Measurements from ENCODE around the gene TGM4. TPM values are rescaled to one million over a fixed set of nuclear protein-coding genes. Genes with fewer than 3 reads are reported as not detected.

Gene TGM4
- total RNA-seq, 1 donor from 2014 or later = not detected

DNA sequence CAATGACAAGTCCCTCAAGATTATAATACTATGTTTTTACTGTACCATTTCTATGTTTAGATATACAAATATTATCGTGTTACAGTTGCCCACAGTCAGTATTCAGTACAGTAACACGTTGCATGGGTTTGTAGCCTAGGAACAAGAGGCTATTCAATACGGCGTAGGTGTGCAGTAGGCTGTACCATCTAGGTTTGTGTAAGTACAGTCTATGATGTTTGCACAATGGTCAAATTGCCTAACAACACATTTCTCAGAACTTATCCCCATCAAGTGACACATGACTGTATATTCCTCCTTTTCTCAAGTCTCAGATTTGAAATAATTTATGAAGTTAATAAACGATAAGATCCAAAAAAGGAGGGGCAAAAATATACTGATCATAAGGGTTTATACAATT is 79.9 kb downstream of the TGM4 start:
- Mint-ChIP-seq H3K27ac (ENCODE audit: unreplicated experiment) (no peak overlapping the region), H3K27me3 (ENCODE audit: unreplicated experiment) (peaks cover 2% of the 10 kb centered on the region), H3K4me1 (ENCODE audit: unreplicated experiment) (peaks cover 9% of the 10 kb centered on the region), H3K9me3 (ENCODE audit: unreplicated experiment) (no peaks in the 10 kb centered on the region), H3K36me3 (ENCODE audit: low read depth, unreplicated experiment) (peaks cover 22% of the 10 kb centered on the region), H3K4me3 (ENCODE audit: unreplicated experiment) (no peak overlapping the region)
- TF ChIP-seq, protein P1, sequence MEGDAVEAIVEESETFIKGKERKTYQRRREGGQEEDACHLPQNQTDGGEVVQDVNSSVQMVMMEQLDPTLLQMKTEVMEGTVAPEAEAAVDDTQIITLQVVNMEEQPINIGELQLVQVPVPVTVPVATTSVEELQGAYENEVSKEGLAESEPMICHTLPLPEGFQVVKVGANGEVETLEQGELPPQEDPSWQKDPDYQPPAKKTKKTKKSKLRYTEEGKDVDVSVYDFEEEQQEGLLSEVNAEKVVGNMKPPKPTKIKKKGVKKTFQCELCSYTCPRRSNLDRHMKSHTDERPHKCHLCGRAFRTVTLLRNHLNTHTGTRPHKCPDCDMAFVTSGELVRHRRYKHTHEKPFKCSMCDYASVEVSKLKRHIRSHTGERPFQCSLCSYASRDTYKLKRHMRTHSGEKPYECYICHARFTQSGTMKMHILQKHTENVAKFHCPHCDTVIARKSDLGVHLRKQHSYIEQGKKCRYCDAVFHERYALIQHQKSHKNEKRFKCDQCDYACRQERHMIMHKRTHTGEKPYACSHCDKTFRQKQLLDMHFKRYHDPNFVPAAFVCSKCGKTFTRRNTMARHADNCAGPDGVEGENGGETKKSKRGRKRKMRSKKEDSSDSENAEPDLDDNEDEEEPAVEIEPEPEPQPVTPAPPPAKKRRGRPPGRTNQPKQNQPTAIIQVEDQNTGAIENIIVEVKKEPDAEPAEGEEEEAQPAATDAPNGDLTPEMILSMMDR (IDR thresholded peaks at IDR 0.05; ENCODE audit: unreplicated experiment) = no peak
- DNase-seq (ENCODE audit: low spot score) = no peak

DNA sequence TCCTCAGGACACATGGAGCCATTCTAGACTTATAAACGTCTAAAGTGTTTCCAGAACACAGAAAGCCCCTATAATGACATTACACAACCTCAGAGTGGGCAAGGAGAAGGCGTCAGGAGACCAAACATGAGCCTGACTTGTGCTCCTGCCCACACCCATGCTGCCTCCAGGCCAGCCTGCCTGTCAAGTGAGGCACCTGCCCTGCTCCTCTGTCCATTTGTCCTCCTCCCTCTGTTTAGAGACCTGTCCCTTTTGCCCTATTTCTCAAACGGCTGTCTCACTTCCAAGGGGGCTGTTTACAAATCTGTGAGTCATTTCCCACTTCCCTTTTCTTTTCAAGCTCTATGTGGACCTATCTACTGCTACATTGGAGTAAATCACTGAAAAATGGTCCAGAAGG is 80.6 kb downstream of the TGM4 start:
- no peak overlapping the region for H3K4me3 Mint-ChIP-seq (ENCODE audit: unreplicated experiment)
- no peak overlapping the region for H3K27ac Mint-ChIP-seq (ENCODE audit: unreplicated experiment)
- H3K9me3 Mint-ChIP-seq (ENCODE audit: unreplicated experiment) = no peaks in the 10 kb centered on the region
- H3K27me3 Mint-ChIP-seq (ENCODE audit: unreplicated experiment) = peaks cover 2% of the 10 kb centered on the region
- peaks cover 9% of the 10 kb centered on the region for H3K4me1 Mint-ChIP-seq (ENCODE audit: unreplicated experiment)
- DNase-seq (ENCODE audit: low spot score) = no peak
- TF ChIP-seq, protein P1 (IDR thresholded peaks at IDR 0.05; ENCODE audit: unreplicated experiment) = no peak
- peaks cover 22% of the 10 kb centered on the region for H3K36me3 Mint-ChIP-seq (ENCODE audit: low read depth, unreplicated experiment)

DNA sequence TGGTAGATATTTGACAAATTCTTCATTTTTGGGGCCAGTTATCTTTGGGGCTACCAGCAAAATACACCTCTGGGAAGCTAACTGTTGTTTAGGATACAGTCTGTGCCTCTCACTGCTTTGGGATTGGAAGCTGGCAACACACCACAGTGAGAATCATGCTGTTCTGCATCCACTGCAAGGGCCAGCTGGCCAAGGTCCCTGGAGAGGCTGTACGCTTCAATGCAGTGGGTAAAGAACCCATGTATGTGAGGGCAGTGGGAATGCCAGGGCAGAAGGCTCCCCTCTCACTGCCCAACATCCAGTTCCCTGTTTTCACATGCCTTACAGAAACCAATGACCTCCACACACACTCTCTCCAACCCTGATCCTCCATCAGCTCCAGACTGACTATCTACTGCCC is 81.5 kb downstream of the TGM4 start:
- peaks cover 2% of the 10 kb centered on the region for H3K27me3 Mint-ChIP-seq (ENCODE audit: unreplicated experiment)
- TF ChIP-seq, protein P1 (IDR thresholded peaks at IDR 0.05; ENCODE audit: unreplicated experiment) = no peak

DNA sequence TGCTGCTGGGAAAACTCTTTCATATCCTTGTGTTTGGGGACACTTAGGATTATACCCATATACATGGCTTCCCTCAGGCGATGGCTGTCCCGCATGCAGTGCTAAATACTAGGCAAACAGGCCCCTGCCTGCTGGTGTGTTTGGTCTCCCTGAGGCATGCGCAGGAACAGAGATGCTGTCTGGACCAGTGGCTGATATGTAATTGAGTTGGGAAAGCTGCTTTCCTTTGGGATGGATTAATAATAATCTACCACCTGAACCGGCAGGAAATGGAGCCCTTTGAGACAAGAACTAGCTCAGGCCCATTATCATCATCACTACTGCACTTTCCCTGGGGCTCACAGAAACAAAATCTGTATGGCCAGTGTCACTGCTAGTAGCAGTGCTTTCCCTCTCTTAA is 83.6 kb downstream of the TGM4 start:
- peaks cover 11% of the 10 kb centered on the region for H3K36me3 Mint-ChIP-seq (ENCODE audit: low read depth, unreplicated experiment)
- H3K27me3 Mint-ChIP-seq (ENCODE audit: unreplicated experiment) = peaks cover 2% of the 10 kb centered on the region
- H3K9me3 Mint-ChIP-seq (ENCODE audit: unreplicated experiment) = no peaks in the 10 kb centered on the region
- H3K27ac Mint-ChIP-seq (ENCODE audit: unreplicated experiment) = no peak overlapping the region
- TF ChIP-seq, protein P1 (IDR thresholded peaks at IDR 0.05; ENCODE audit: unreplicated experiment) = no peak
- peaks cover 14% of the 10 kb centered on the region for H3K4me1 Mint-ChIP-seq (ENCODE audit: unreplicated experiment)
- H3K4me3 Mint-ChIP-seq (ENCODE audit: unreplicated experiment) = no peak overlapping the region
- DNase-seq (ENCODE audit: low spot score) = no peak

More for the DNA sequence above, 81.5 kb downstream of the TGM4 start:
- Mint-ChIP-seq H3K27ac (ENCODE audit: unreplicated experiment) (no peak overlapping the region), H3K4me1 (ENCODE audit: unreplicated experiment) (peaks cover 9% of the 10 kb centered on the region), H3K4me3 (ENCODE audit: unreplicated experiment) (no peak overlapping the region), H3K9me3 (ENCODE audit: unreplicated experiment) (no peaks in the 10 kb centered on the region), H3K36me3 (ENCODE audit: low read depth, unreplicated experiment) (peaks cover 22% of the 10 kb centered on the region)
- DNase-seq (ENCODE audit: low spot score) = no peak

- no peak overlapping the region for H3K27ac Mint-ChIP-seq (ENCODE audit: unreplicated experiment)
- no peak for DNase-seq (ENCODE audit: low spot score)
- peaks cover 11% of the 10 kb centered on the region for H3K36me3 Mint-ChIP-seq (ENCODE audit: low read depth, unreplicated experiment)
- no peaks in the 10 kb centered on the region for H3K9me3 Mint-ChIP-seq (ENCODE audit: unreplicated experiment)
- H3K27me3 Mint-ChIP-seq (ENCODE audit: unreplicated experiment) = peaks cover 3% of the 10 kb centered on the region
- peaks cover 18% of the 10 kb centered on the region for H3K4me1 Mint-ChIP-seq (ENCODE audit: unreplicated experiment)
- TF ChIP-seq, protein P1 (IDR thresholded peaks at IDR 0.05; ENCODE audit: unreplicated experiment) = no peak
- no peak overlapping the region for H3K4me3 Mint-ChIP-seq (ENCODE audit: unreplicated experiment)
These were observed 84.0 kb downstream of the TGM4 start for GRCh38 chr3:44958386-44958785.

Measured in endothelial cell (in vitro differentiated cells).